PFSK-1 (cell line): ENCODE data around the gene ZFHX3.

Source experiments
- FOXP2 ChIP-seq: optimal IDR thresholded peaks from 2 replicates; pipeline ENCODE3; 2011; ENCODE audit warnings: borderline replicate concordance, control low read depth, inconsistent platforms; ENCODE audit not compliant: insufficient read depth; ENCODE audit errors: extremely low read length, extremely low read depth
- POLR2AphosphoS5 ChIP-seq: IDR thresholded peaks from 2 replicates; pipeline ENCODE4 v1.6.1; 2012; ENCODE audit warnings: low read depth, mild to moderate bottlenecking, control low read depth, low read length, moderate library complexity
- REST ChIP-seq, 2 experiments: IDR thresholded peaks; 2 replicates each; pipeline versions ENCODE4 v1.6.1 to v1.8.0; 2011 to 2012; ENCODE audit warnings: low read depth in 2 of 2, low read length in 2 of 2, control low read depth in 1 of 2, inconsistent platforms in 1 of 2, mild to moderate bottlenecking in 1 of 2, moderate library complexity in 1 of 2; ENCODE audit not compliant: insufficient read depth in 1 of 2
- SIN3A ChIP-seq: IDR thresholded peaks from 2 replicates; pipeline ENCODE4 v1.6.1; 2012; ENCODE audit warnings: mild to moderate bottlenecking, low read length, moderate library complexity, borderline replicate concordance; ENCODE audit not compliant: insufficient read depth
- TAF1 ChIP-seq: IDR thresholded peaks from 2 replicates; pipeline ENCODE4 v1.6.1; 2012; ENCODE audit warnings: low read length, control low read depth, borderline replicate concordance; ENCODE audit not compliant: insufficient read depth

The ZFHX3 gene

GRCh38 chr16:72963533-72964315, 84.2 kb downstream of the ZFHX3 start:
- TF ChIP-seq REST (IDR thresholded peaks at IDR 0.05; ENCODE audit: insufficient read depth in 1 of 2, low read depth in 2 of 2, low read length in 2 of 2) (no peak), POLR2AphosphoS5 (no peak), SIN3A (no peak), TAF1 (no peak), FOXP2 (no peak)

GRCh38 chr16:72962347-72962746, 85.6 kb downstream of the ZFHX3 start:
- TF ChIP-seq FOXP2, result no peak
- TF ChIP-seq SIN3A, result no peak
- no peak for TF ChIP-seq TAF1
- no peak for TF ChIP-seq POLR2AphosphoS5
- TF ChIP-seq REST (IDR thresholded peaks at IDR 0.05; ENCODE audit: insufficient read depth in 1 of 2, low read depth in 2 of 2, low read length in 2 of 2), result no peak

- TF ChIP-seq SIN3A (no peak), TAF1 (no peak), FOXP2 (no peak), POLR2AphosphoS5 (no peak), REST (IDR thresholded peaks at IDR 0.05; ENCODE audit: insufficient read depth in 1 of 2, low read depth in 2 of 2, low read length in 2 of 2) (no peak)
Measured at GRCh38 chr16:72961863-72962262, 86.1 kb downstream of the ZFHX3 start.

- TF ChIP-seq POLR2AphosphoS5, result no peak
- TF ChIP-seq TAF1, result no peak
- TF ChIP-seq SIN3A, result no peak
- TF ChIP-seq FOXP2, result no peak
- no peak for TF ChIP-seq REST (IDR thresholded peaks at IDR 0.05; ENCODE audit: insufficient read depth in 1 of 2, low read depth in 2 of 2, low read length in 2 of 2)
Measured at GRCh38 chr16:72961115-72961832, 86.7 kb downstream of the ZFHX3 start.
